Prostate gland (tissue), 2 donors: ENCODE measurements around the gene CACFD1.

Experiments
- POLR2A ChIP-seq: fragments of 450-650 bp; IDR thresholded peaks from one replicate; pipeline ENCODE4 v1.6.1; 2016; ENCODE audit warnings: antibody characterized with exemption, mild to moderate bottlenecking
- POLR2AphosphoS5 ChIP-seq: sonication (generic); formaldehyde crosslinking; IDR thresholded peaks from one replicate; pipeline ENCODE4 v1.6.1; 2017; ENCODE audit warnings: antibody characterized with exemption
- TF ChIP-seq, protein P1 (sequence below), 4 experiments: fragments of 200-600 bp in 2 of 4; fragments of 450-650 bp in 2 of 4; sonication (generic) in 2 of 4; IDR thresholded peaks; 1 replicate in 3 of 4; 2 replicates in 1 of 4; pipeline ENCODE4 v1.5.1; 2016 to 2019; ENCODE audit warnings: antibody characterized with exemption in 4 of 4, mild to moderate bottlenecking in 2 of 4, moderate library complexity in 2 of 4

DNA sequence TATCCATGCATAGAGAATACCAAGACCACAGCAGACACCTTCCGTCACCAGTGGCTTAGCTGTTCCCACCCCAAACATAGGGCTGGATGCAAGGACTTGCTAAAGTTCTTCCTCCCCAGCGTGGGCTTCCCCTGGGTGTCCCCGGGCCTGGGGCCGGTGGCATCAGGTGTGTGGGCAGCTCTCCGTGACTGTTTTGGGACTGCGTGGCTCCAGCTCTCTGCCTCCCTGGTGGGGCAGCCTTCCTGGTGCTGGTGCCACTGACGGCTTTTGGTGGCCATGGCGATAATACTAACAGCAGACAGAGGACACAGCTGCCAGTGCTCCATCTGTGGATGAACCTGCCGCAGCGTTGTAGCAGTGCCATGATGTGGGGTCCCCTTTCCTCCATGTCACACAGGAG lies 4.9 kb downstream of the CACFD1 start:
- TF ChIP-seq, protein P1, sequence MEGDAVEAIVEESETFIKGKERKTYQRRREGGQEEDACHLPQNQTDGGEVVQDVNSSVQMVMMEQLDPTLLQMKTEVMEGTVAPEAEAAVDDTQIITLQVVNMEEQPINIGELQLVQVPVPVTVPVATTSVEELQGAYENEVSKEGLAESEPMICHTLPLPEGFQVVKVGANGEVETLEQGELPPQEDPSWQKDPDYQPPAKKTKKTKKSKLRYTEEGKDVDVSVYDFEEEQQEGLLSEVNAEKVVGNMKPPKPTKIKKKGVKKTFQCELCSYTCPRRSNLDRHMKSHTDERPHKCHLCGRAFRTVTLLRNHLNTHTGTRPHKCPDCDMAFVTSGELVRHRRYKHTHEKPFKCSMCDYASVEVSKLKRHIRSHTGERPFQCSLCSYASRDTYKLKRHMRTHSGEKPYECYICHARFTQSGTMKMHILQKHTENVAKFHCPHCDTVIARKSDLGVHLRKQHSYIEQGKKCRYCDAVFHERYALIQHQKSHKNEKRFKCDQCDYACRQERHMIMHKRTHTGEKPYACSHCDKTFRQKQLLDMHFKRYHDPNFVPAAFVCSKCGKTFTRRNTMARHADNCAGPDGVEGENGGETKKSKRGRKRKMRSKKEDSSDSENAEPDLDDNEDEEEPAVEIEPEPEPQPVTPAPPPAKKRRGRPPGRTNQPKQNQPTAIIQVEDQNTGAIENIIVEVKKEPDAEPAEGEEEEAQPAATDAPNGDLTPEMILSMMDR (IDR thresholded peaks at IDR 0.05): no peak
- TF ChIP-seq POLR2AphosphoS5 (no peak), POLR2A (no peak)
